Measurements from ENCODE around the gene MRE11.

Gene MRE11

GRCh38 chr11:94519478-94520084 lies 25.9 kb upstream of the MRE11 start:
- peak; percentile 12 for DNase-seq (ENCODE audit: low spot score)
- no CpG with 5 or more reads among the region's 5 CpGs for WGBS, 2 donors (ENCODE audit: extremely low coverage in 2 of 2, insufficient read length in 2 of 2, insufficient replicate concordance in 1 of 2)
- H4K91ac ChIP-seq (ENCODE audit: low read depth, low read length, poor library complexity): no peak overlapping the region
- no peak overlapping the region for H4K8ac ChIP-seq (ENCODE audit: low read depth, low read length)
- H3K27ac ChIP-seq (replicated peaks; ENCODE audit: low read length): no peak overlapping the region
- H3K4ac ChIP-seq (ENCODE audit: low read length): no peak overlapping the region
- H3K18ac ChIP-seq (ENCODE audit: low read length): no peak overlapping the region
- H3K4me2 ChIP-seq (ENCODE audit: insufficient read depth, low read length, poor library complexity, severe bottlenecking): no peak overlapping the region
- H3K4me1 ChIP-seq (ENCODE audit: control insufficient read depth in 2 of 2, insufficient read depth in 1 of 2, low read depth in 1 of 2, low read length in 2 of 2): no peaks in the 10 kb centered on the region
- H2BK120ac ChIP-seq (ENCODE audit: low read depth, low read length): no peak overlapping the region
- no peak overlapping the region for H3K14ac ChIP-seq (ENCODE audit: low read length)
- peaks cover 0 to 25% (median 0%) of the 10 kb centered on the region in 3 experiments for H3K27me3 ChIP-seq (ENCODE audit: control insufficient read depth in 3 of 3, insufficient read depth in 3 of 3, low read depth in 1 of 3, low read length in 3 of 3)
- H2AFZ ChIP-seq (ENCODE audit: low read length): no peak overlapping the region
- H2BK5ac ChIP-seq (ENCODE audit: low read length): no peak overlapping the region
- no peak overlapping the region for H2BK15ac ChIP-seq (ENCODE audit: low read length)
- H3K23ac ChIP-seq (ENCODE audit: low read depth, low read length, poor library complexity): no peak overlapping the region
- H3K79me1 ChIP-seq (ENCODE audit: low read depth, low read length): no peaks in the 10 kb centered on the region
- no peak overlapping the region for H2AK5ac ChIP-seq (ENCODE audit: low read depth, low read length)
- H3K36me3 ChIP-seq (replicated peaks in 1 of 2; ENCODE audit: control insufficient read depth in 2 of 2, insufficient read depth in 2 of 2, low read length in 2 of 2): no peaks in the 10 kb centered on the region
- H3K9me3 ChIP-seq (replicated peaks in 1 of 2; ENCODE audit: control insufficient read depth in 2 of 2, insufficient read depth in 1 of 2, low read depth in 1 of 2, low read length in 2 of 2): no peaks in the 10 kb centered on the region
- H3K9ac ChIP-seq (ENCODE audit: low read depth, low read length, poor library complexity): no peak overlapping the region
- no peak overlapping the region for H3K4me3 ChIP-seq (ENCODE audit: low read length in 2 of 2)
- no peak overlapping the region for H2BK12ac ChIP-seq (ENCODE audit: low read length)

GRCh38 chr11:94518300-94518699 lies 24.7 kb upstream of the MRE11 start:
- Histone ChIP-seq H3K27me3 (ENCODE audit: control insufficient read depth in 3 of 3, insufficient read depth in 3 of 3, low read depth in 1 of 3, low read length in 3 of 3) (peaks cover 0 to 35% (median 2%) of the 10 kb centered on the region in 3 experiments), H3K23ac (ENCODE audit: low read depth, low read length, poor library complexity) (no peak overlapping the region), H3K4ac (ENCODE audit: low read length) (no peak overlapping the region), H2AFZ (ENCODE audit: low read length) (no peak overlapping the region), H4K8ac (ENCODE audit: low read depth, low read length) (no peak overlapping the region), H3K4me1 (ENCODE audit: control insufficient read depth in 2 of 2, insufficient read depth in 1 of 2, low read depth in 1 of 2, low read length in 2 of 2) (no peaks in the 10 kb centered on the region), H2BK12ac (ENCODE audit: low read length) (no peak overlapping the region), H3K36me3 (replicated peaks in 1 of 2; ENCODE audit: control insufficient read depth in 2 of 2, insufficient read depth in 2 of 2, low read length in 2 of 2) (no peaks in the 10 kb centered on the region), H3K4me3 (ENCODE audit: low read length in 2 of 2) (no peak overlapping the region), H3K18ac (ENCODE audit: low read length) (no peak overlapping the region), H2AK5ac (ENCODE audit: low read depth, low read length) (no peak overlapping the region), H3K27ac (replicated peaks; ENCODE audit: low read length) (no peak overlapping the region), H3K14ac (ENCODE audit: low read length) (no peak overlapping the region), H3K79me1 (ENCODE audit: low read depth, low read length) (no peaks in the 10 kb centered on the region), H3K9me3 (replicated peaks in 1 of 2; ENCODE audit: control insufficient read depth in 2 of 2, insufficient read depth in 1 of 2, low read depth in 1 of 2, low read length in 2 of 2) (no peaks in the 10 kb centered on the region), H4K91ac (ENCODE audit: low read depth, low read length, poor library complexity) (no peak overlapping the region), H2BK120ac (ENCODE audit: low read depth, low read length) (no peak overlapping the region), H3K9ac (ENCODE audit: low read depth, low read length, poor library complexity) (no peak overlapping the region), H3K4me2 (ENCODE audit: insufficient read depth, low read length, poor library complexity, severe bottlenecking) (no peak overlapping the region), H2BK15ac (ENCODE audit: low read length) (no peak overlapping the region), H2BK5ac (ENCODE audit: low read length) (no peak overlapping the region)
- WGBS, 2 donors (ENCODE audit: extremely low coverage in 2 of 2, insufficient read length in 2 of 2, insufficient replicate concordance in 1 of 2): no CpG with 5 or more reads among the region's 4 CpGs
- no peak for DNase-seq (ENCODE audit: low spot score)

GRCh38 chr11:94516725-94517124 lies 23.1 kb upstream of the MRE11 start:
- no peak overlapping the region for H2BK12ac ChIP-seq (ENCODE audit: low read length)
- H4K91ac ChIP-seq (ENCODE audit: low read depth, low read length, poor library complexity): no peak overlapping the region
- H3K18ac ChIP-seq (ENCODE audit: low read length): no peak overlapping the region
- no peak overlapping the region for H4K8ac ChIP-seq (ENCODE audit: low read depth, low read length)
- H3K4me1 ChIP-seq (ENCODE audit: control insufficient read depth in 2 of 2, insufficient read depth in 1 of 2, low read depth in 1 of 2, low read length in 2 of 2): peaks cover 2 to 3% of the 10 kb centered on the region in 2 donors
- no peak overlapping the region for H2BK5ac ChIP-seq (ENCODE audit: low read length)
- H2AK5ac ChIP-seq (ENCODE audit: low read depth, low read length): no peak overlapping the region
- H3K79me1 ChIP-seq (ENCODE audit: low read depth, low read length): no peaks in the 10 kb centered on the region
- no peak overlapping the region for H3K27ac ChIP-seq (replicated peaks; ENCODE audit: low read length)
- no peak overlapping the region for H2AFZ ChIP-seq (ENCODE audit: low read length)
- no peak overlapping the region for H2BK120ac ChIP-seq (ENCODE audit: low read depth, low read length)
- no peak overlapping the region for H3K23ac ChIP-seq (ENCODE audit: low read depth, low read length, poor library complexity)
- no peak overlapping the region for H3K4ac ChIP-seq (ENCODE audit: low read length)
- no peak overlapping the region for H2BK15ac ChIP-seq (ENCODE audit: low read length)
- H3K27me3 ChIP-seq (ENCODE audit: control insufficient read depth in 3 of 3, insufficient read depth in 3 of 3, low read depth in 1 of 3, low read length in 3 of 3): peaks cover 0 to 46% (median 8%) of the 10 kb centered on the region in 3 experiments
- H3K9me3 ChIP-seq (replicated peaks in 1 of 2; ENCODE audit: control insufficient read depth in 2 of 2, insufficient read depth in 1 of 2, low read depth in 1 of 2, low read length in 2 of 2): no peaks in the 10 kb centered on the region
- no peaks in the 10 kb centered on the region for H3K36me3 ChIP-seq (replicated peaks in 1 of 2; ENCODE audit: control insufficient read depth in 2 of 2, insufficient read depth in 2 of 2, low read length in 2 of 2)
- WGBS, 2 donors (ENCODE audit: extremely low coverage in 2 of 2, insufficient read length in 2 of 2, insufficient replicate concordance in 1 of 2): no CpG with 5 or more reads among the region's 1 CpG
- no peak overlapping the region for H3K14ac ChIP-seq (ENCODE audit: low read length)
- no peak for DNase-seq (ENCODE audit: low spot score)
- no peak overlapping the region for H3K4me2 ChIP-seq (ENCODE audit: insufficient read depth, low read length, poor library complexity, severe bottlenecking)
- no peak overlapping the region for H3K4me3 ChIP-seq (ENCODE audit: low read length in 2 of 2)
- no peak overlapping the region for H3K9ac ChIP-seq (ENCODE audit: low read depth, low read length, poor library complexity)

- Histone ChIP-seq H3K14ac (ENCODE audit: low read length) (no peak overlapping the region), H3K18ac (ENCODE audit: low read length) (no peak overlapping the region), H3K9me3 (replicated peaks in 1 of 2; ENCODE audit: control insufficient read depth in 2 of 2, insufficient read depth in 1 of 2, low read depth in 1 of 2, low read length in 2 of 2) (peaks cover 0 to 6% of the 10 kb centered on the region in 2 donors), H3K4me3 (ENCODE audit: low read length in 2 of 2) (no peak overlapping the region), H3K4me1 (ENCODE audit: control insufficient read depth in 2 of 2, insufficient read depth in 1 of 2, low read depth in 1 of 2, low read length in 2 of 2) (peaks cover 2 to 3% of the 10 kb centered on the region in 2 donors), H2BK5ac (ENCODE audit: low read length) (no peak overlapping the region), H3K36me3 (replicated peaks in 1 of 2; ENCODE audit: control insufficient read depth in 2 of 2, insufficient read depth in 2 of 2, low read length in 2 of 2) (no peaks in the 10 kb centered on the region), H3K9ac (ENCODE audit: low read depth, low read length, poor library complexity) (no peak overlapping the region), H3K4me2 (ENCODE audit: insufficient read depth, low read length, poor library complexity, severe bottlenecking) (no peak overlapping the region), H3K27me3 (ENCODE audit: control insufficient read depth in 3 of 3, insufficient read depth in 3 of 3, low read depth in 1 of 3, low read length in 3 of 3) (peaks cover 0 to 52% (median 8%) of the 10 kb centered on the region in 3 experiments), H2AK5ac (ENCODE audit: low read depth, low read length) (no peak overlapping the region), H3K79me1 (ENCODE audit: low read depth, low read length) (no peaks in the 10 kb centered on the region), H3K4ac (ENCODE audit: low read length) (no peak overlapping the region), H2BK12ac (ENCODE audit: low read length) (no peak overlapping the region), H4K8ac (ENCODE audit: low read depth, low read length) (no peak overlapping the region), H2BK15ac (ENCODE audit: low read length) (no peak overlapping the region), H2AFZ (ENCODE audit: low read length) (no peak overlapping the region), H3K27ac (replicated peaks; ENCODE audit: low read length) (no peak overlapping the region), H2BK120ac (ENCODE audit: low read depth, low read length) (no peak overlapping the region), H4K91ac (ENCODE audit: low read depth, low read length, poor library complexity) (no peak overlapping the region), H3K23ac (ENCODE audit: low read depth, low read length, poor library complexity) (no peak overlapping the region)
- no peak for DNase-seq (ENCODE audit: low spot score)
- WGBS, 2 donors (ENCODE audit: extremely low coverage in 2 of 2, insufficient read length in 2 of 2, insufficient replicate concordance in 1 of 2): no CpG with 5 or more reads among the region's 2 CpGs
These were observed 21.8 kb upstream of the MRE11 start for GRCh38 chr11:94515398-94515797.
